ENCODE measurements around the gene PARPBP. TPM values are rescaled to one million over a fixed set of nuclear protein-coding genes. Genes with fewer than 3 reads are reported as not detected.
"Not testable (repeated sequence)": the region's sequence is repeated elsewhere in the genome, so short reads cannot be mapped to it uniquely, and the experiment has no call there.

The PARPBP gene
- total and polyA plus RNA-seq, 12 donors: 0.39 to 1.8 (median 0.80) TPM; not detected in 1

DNA sequence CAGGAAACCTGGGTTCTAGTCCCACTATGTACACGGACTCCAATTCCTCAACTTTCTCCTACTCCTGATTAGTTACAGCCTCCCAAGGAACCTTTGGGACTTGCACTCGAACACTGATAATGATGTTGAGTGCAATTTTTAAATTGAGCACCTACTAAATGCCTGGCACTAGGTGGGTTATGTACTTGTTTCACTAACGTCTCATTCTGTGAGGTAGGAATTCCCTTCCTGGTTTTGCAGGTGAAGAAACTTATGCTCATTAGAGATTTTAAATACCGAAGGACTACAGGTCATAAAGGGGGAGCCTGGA lies 536 bp downstream of the PARPBP start:
- Histone ChIP-seq H3K27me3 (no peaks in the 10 kb centered on the region), H3K36me3 (peaks cover 0 to 30% (median 0%) of the 10 kb centered on the region in 9 donors), H3K9me3 (no peaks in the 10 kb centered on the region), H3K4me3 (peak overlapping the region; percentile 61 to 89 (median 82)), H3K4me1 (peaks cover 0 to 22% (median 18%) of the 10 kb centered on the region in 9 donors), H3K27ac (peak overlapping the region in 3 of 10 donors; percentile 72 to 94 (median 86))
- no peak for ATAC-seq
- intact Hi-C loops (cut with DNase I): loop anchor here in 2 of 10 donors (5.0 to 10.0 kb wide), 2 partner anchors 56 to 63 kb away; partner anchors contain the start of gene WASHC3 (in 1 of the 2)
- DNase-seq: no peak
- WGBS, 2 donors: 2 to 4% methylated on average over 4 of the region's 4 CpGs
- TF ChIP-seq CTCF (IDR thresholded peaks at IDR 0.05): no peak

DNA sequence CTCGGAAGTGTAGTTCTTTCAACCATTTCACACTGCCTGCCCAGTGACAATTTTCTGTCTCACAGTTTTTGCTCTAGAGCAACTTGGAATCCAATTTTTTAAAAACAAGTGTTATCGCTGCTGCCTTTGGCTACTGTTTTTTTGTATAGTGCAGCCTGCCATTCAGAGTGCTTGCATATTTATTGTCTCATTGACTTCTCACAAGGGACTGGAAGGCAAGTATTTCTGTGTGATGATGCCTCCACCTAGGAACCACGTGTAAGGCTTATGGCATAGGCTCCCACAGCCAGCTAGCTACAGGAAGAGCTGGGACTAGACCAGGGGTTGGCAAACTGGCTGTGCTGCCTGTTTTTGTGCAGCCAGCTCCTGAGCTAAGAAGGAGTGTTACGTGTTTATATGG lies 903 bp downstream of the PARPBP start:
- no peaks in the 10 kb centered on the region for H3K9me3 ChIP-seq
- H3K36me3 ChIP-seq: peaks cover 0 to 27% (median 0%) of the 10 kb centered on the region in 9 donors
- WGBS, 2 donors: 31 to 32% methylated on average over 4 of the region's 4 CpGs
- no peak overlapping the region for H3K27ac ChIP-seq
- no peak for ATAC-seq
- intact Hi-C loops (cut with DNase I): loop anchor here in 2 of 10 donors (5.0 to 10.0 kb wide), 2 partner anchors 56 to 64 kb away; partner anchors contain the start of gene WASHC3 (in 1 of the 2)
- H3K27me3 ChIP-seq: no peaks in the 10 kb centered on the region
- DNase-seq: no peak
- H3K4me3 ChIP-seq: peak overlapping the region in 7 of 10 donors; percentile 61 to 89 (median 82)
- no peak for TF ChIP-seq CTCF (IDR thresholded peaks at IDR 0.05)
- H3K4me1 ChIP-seq: peaks cover 0 to 22% (median 18%) of the 10 kb centered on the region in 9 donors

- not testable (repeated sequence) for H3K27ac ChIP-seq, DNase-seq, ATAC-seq, H3K9me3 ChIP-seq, H3K27me3 ChIP-seq
- 95 to 98% methylated on average over 2 of the region's 2 CpGs for WGBS, 2 donors
- Histone ChIP-seq H3K4me1 (peaks cover 0 to 22% (median 18%) of the 10 kb centered on the region in 9 donors), H3K4me3 (peak overlapping the region in 1 of 10 donors; percentile 89), H3K36me3 (peaks cover 0 to 23% (median 0%) of the 10 kb centered on the region in 9 donors)
- intact Hi-C loops (cut with DNase I): loop anchor here in 2 of 10 donors (5.0 to 10.0 kb wide), 2 partner anchors 57 to 64 kb away; partner anchors contain the start of gene WASHC3 (in 1 of the 2)
Measured at GRCh38 chr12:102121328-102121727, 1.3 kb downstream of the PARPBP start.

GRCh38 chr12:102130720-102131119 lies 10.7 kb downstream of the PARPBP start:
- H3K36me3 ChIP-seq; intact Hi-C loops (cut with DNase I); ATAC-seq; H3K9me3 ChIP-seq; DNase-seq; H3K27ac ChIP-seq; H3K4me3 ChIP-seq; H3K27me3 ChIP-seq; H3K4me1 ChIP-seq: not testable (repeated sequence)
- WGBS, 2 donors: 83 to 97% methylated on average over 3 of the region's 3 CpGs

DNA sequence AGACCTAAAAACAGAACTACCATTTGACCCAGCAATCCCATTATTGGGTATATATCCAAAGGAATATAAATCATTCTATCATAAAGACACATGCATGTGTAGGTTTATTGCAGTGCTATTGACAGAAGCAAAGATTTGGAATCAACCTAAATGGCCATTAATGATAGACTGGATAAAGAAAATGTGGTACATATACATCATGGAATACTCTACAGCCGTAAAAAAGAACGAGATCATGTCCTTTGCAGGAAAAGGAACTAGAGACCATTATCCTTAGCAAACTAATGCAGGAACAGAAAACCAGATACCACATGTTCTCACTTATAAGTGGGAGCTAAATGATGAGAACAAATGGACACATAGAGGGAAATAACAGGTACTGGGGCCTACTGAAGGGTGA lies 11.5 kb downstream of the PARPBP start:
- H3K9me3 ChIP-seq; H3K4me3 ChIP-seq; intact Hi-C loops (cut with DNase I); H3K27ac ChIP-seq; H3K4me1 ChIP-seq; H3K36me3 ChIP-seq; DNase-seq; H3K27me3 ChIP-seq; ATAC-seq: not testable (repeated sequence)
- 98% methylated on average over 2 of the region's 2 CpGs for WGBS, 2 donors

DNA sequence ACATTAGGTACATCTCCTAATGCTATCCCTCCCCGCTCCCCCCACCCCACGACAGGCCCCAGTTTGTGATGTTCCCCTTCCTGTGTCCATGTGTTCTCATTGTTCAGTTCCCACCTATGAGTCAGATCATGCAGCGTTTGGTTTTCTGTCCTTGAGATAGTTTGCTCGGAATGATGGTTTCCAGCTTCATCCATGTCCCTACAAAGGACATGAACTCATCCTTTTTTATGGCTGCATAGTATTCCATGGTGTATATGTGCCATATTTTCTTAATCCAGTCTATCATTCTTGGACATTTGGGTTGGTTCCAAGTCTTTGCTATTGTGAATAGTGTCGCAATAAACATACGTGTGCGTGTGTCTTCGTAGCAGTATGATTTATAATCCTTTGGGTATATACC lies 17.6 kb downstream of the PARPBP start:
- H3K27ac ChIP-seq; H3K27me3 ChIP-seq; DNase-seq; intact Hi-C loops (cut with DNase I); H3K4me3 ChIP-seq; H3K4me1 ChIP-seq; ATAC-seq; H3K36me3 ChIP-seq: not testable (repeated sequence)
- WGBS, 2 donors: 95 to 97% methylated on average over 8 of the region's 8 CpGs
- H3K9me3 ChIP-seq: peaks cover 0 to 13% (median 0%) of the 10 kb centered on the region in 11 donors

- ATAC-seq; H3K4me3 ChIP-seq; H3K4me1 ChIP-seq; DNase-seq; H3K36me3 ChIP-seq; intact Hi-C loops (cut with DNase I); H3K27me3 ChIP-seq; H3K27ac ChIP-seq: not testable (repeated sequence)
- 94% methylated on average over 11 of the region's 11 CpGs for WGBS, 2 donors
- H3K9me3 ChIP-seq: peaks cover 0 to 10% (median 0%) of the 10 kb centered on the region in 11 donors
Measured at GRCh38 chr12:102142866-102143373, 22.9 kb downstream of the PARPBP start.
